RCC 7860 (cell line): ENCODE measurements around the gene RASL12.
"Not testable (repeated sequence)": the region's sequence is repeated elsewhere in the genome, so short reads cannot be mapped to it uniquely, and the experiment has no call there.

Experiments
- DNase-seq: peaks from one replicate; pipeline ENCODE4 v3.0.0-alpha.2; 2015; ENCODE audit warnings: low spot score
- FAIRE-seq: peaks from 2 replicates; lab custom pipeline; 2012; peaks lifted over from hg19 to GRCh38; lab: Jason Lieb, UNC

RASL12 gene

GRCh38 chr15:65067645-65068402, at the start of gene RASL12:
Gene RASL12, minus strand, starts transcription at chr15:65067991. Its CDS starts 156 bp downstream, at chr15:65067835.
- no peak for FAIRE-seq
- DNase-seq = no peak

- FAIRE-seq = no peak
- DNase-seq = no peak
Observed at GRCh38 chr15:65115542-65115941, 47.8 kb upstream of the RASL12 start.

- DNase-seq (no peak), FAIRE-seq (no peak)
Observed at GRCh38 chr15:65115086-65115485, 47.3 kb upstream of the RASL12 start, which contains the start of gene UBAP1L. Gene UBAP1L, minus strand, starts transcription at chr15:65115200. Its CDS starts 8,985 bp downstream, at chr15:65106215.

GRCh38 chr15:65110676-65111292, 43.0 kb upstream of the RASL12 start:
- DNase-seq (no peak), FAIRE-seq (no peak)

GRCh38 chr15:65106011-65106590, 38.3 kb upstream of the RASL12 start:
- no peak for DNase-seq
- FAIRE-seq = no peak

GRCh38 chr15:65105038-65105437, 37.2 kb upstream of the RASL12 start:
- DNase-seq (no peak), FAIRE-seq (no peak)

GRCh38 chr15:65102912-65103311, 35.1 kb upstream of the RASL12 start:
- FAIRE-seq = no peak
- no peak for DNase-seq

GRCh38 chr15:65101891-65102708, 34.3 kb upstream of the RASL12 start:
- DNase-seq (no peak), FAIRE-seq (no peak)

GRCh38 chr15:65101411-65101890, 33.7 kb upstream of the RASL12 start:
- FAIRE-seq (no peak), DNase-seq (no peak)

GRCh38 chr15:65100442-65100841, 32.7 kb upstream of the RASL12 start:
- DNase-seq (no peak), FAIRE-seq (no peak)

GRCh38 chr15:65099801-65100200, 32.0 kb upstream of the RASL12 start:
- not testable (repeated sequence) for FAIRE-seq, DNase-seq

GRCh38 chr15:65099336-65099735, 31.5 kb upstream of the RASL12 start:
- no peak for DNase-seq
- FAIRE-seq = no peak

GRCh38 chr15:65097651-65098263, 30.0 kb upstream of the RASL12 start:
- DNase-seq = no peak
- no peak for FAIRE-seq

GRCh38 chr15:65096481-65097385, 28.9 kb upstream of the RASL12 start:
- FAIRE-seq = no peak
- no peak for DNase-seq

- DNase-seq (no peak), FAIRE-seq (no peak)
Observed at GRCh38 chr15:65095747-65096104, 27.9 kb upstream of the RASL12 start.

GRCh38 chr15:65095011-65095746, 27.4 kb upstream of the RASL12 start:
- FAIRE-seq = no peak
- no peak for DNase-seq

- DNase-seq = no peak
- FAIRE-seq = no peak
Observed at GRCh38 chr15:65094294-65094995, 26.7 kb upstream of the RASL12 start.

GRCh38 chr15:65093793-65094170, 26.0 kb upstream of the RASL12 start:
- DNase-seq, FAIRE-seq: not testable (repeated sequence)
